Measurements from ENCODE around the gene PTTG1IP.

Gene PTTG1IP

GRCh38 chr21:44840771-44841170 is 32.7 kb downstream of the PTTG1IP start:
- Histone ChIP-seq H3K79me2 (ENCODE audit: insufficient read depth, low read length) (no peaks in the 10 kb centered on the region), H3K4me2 (ENCODE audit: insufficient read depth, low read length) (no peak overlapping the region), H3K27me3 (ENCODE audit: insufficient read depth, low read length, poor library complexity) (no peaks in the 10 kb centered on the region), H3K27ac (ENCODE audit: low read length) (no peak overlapping the region), H3K4me1 (ENCODE audit: insufficient read depth, low read length) (no peaks in the 10 kb centered on the region), H3K4me3 (ENCODE audit: low read depth in 1 of 2, low read length in 2 of 2) (no peak overlapping the region), H2AFZ (ENCODE audit: low read depth, low read length) (no peak overlapping the region), H4K20me1 (ENCODE audit: insufficient read depth, low read length) (no peaks in the 10 kb centered on the region; the same call in 1 of the 2 replicates), H3K36me3 (ENCODE audit: insufficient read depth, low read length) (no peaks in the 10 kb centered on the region), H3K9me3 (ENCODE audit: insufficient read depth, low read length, severe bottlenecking) (no peaks in the 10 kb centered on the region), H3K9ac (ENCODE audit: low read depth, low read length) (no peak overlapping the region)
- no peak for TF ChIP-seq EZH2 (IDR thresholded peaks at IDR 0.05; ENCODE audit: borderline replicate concordance, low read depth, low read length, severe bottlenecking)
- no peak for TF ChIP-seq CTCF (IDR thresholded peaks at IDR 0.05; ENCODE audit: borderline replicate concordance, extremely low read depth, low read length, poor library complexity, severe bottlenecking)
- DNase-seq (no peak), ATAC-seq (ENCODE audit: insufficient read depth, low read depth) (no peak)

DNA sequence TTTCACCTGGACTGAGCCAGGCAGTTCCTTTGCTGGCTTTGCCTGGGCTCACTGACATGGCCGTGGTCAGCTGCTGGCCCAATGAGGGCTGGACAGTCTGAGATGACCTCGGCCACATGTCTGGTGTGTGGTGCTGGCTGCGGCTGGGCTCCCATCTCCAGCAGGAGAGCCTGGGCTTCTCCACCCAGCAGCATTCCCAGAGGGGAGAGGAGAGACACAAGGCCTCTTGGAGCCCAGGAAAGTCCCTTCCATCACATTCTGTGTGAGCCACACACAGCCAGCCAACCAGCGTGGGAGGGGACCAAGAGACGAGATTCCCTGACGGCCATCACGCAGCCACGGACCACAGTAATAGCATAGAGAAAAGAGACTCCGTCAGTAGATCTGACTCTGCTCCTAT is 34.5 kb downstream of the PTTG1IP start:
- no peak for DNase-seq
- ATAC-seq (ENCODE audit: insufficient read depth, low read depth), result no peak
- Histone ChIP-seq H4K20me1 (ENCODE audit: insufficient read depth, low read length) (no peaks in the 10 kb centered on the region; the same call in 1 of the 2 replicates), H3K4me3 (ENCODE audit: low read depth in 1 of 2, low read length in 2 of 2) (no peak overlapping the region), H3K36me3 (ENCODE audit: insufficient read depth, low read length) (no peaks in the 10 kb centered on the region), H3K9me3 (ENCODE audit: insufficient read depth, low read length, severe bottlenecking) (no peaks in the 10 kb centered on the region), H3K4me2 (ENCODE audit: insufficient read depth, low read length) (no peak overlapping the region), H3K79me2 (ENCODE audit: insufficient read depth, low read length) (no peaks in the 10 kb centered on the region), H3K27ac (ENCODE audit: low read length) (no peak overlapping the region), H2AFZ (ENCODE audit: low read depth, low read length) (no peak overlapping the region), H3K27me3 (ENCODE audit: insufficient read depth, low read length, poor library complexity) (no peaks in the 10 kb centered on the region), H3K9ac (ENCODE audit: low read depth, low read length) (no peak overlapping the region), H3K4me1 (ENCODE audit: insufficient read depth, low read length) (no peaks in the 10 kb centered on the region)
- TF ChIP-seq CTCF (IDR thresholded peaks at IDR 0.05; ENCODE audit: borderline replicate concordance, extremely low read depth, low read length, poor library complexity, severe bottlenecking) (no peak), EZH2 (IDR thresholded peaks at IDR 0.05; ENCODE audit: borderline replicate concordance, low read depth, low read length, severe bottlenecking) (no peak)

DNA sequence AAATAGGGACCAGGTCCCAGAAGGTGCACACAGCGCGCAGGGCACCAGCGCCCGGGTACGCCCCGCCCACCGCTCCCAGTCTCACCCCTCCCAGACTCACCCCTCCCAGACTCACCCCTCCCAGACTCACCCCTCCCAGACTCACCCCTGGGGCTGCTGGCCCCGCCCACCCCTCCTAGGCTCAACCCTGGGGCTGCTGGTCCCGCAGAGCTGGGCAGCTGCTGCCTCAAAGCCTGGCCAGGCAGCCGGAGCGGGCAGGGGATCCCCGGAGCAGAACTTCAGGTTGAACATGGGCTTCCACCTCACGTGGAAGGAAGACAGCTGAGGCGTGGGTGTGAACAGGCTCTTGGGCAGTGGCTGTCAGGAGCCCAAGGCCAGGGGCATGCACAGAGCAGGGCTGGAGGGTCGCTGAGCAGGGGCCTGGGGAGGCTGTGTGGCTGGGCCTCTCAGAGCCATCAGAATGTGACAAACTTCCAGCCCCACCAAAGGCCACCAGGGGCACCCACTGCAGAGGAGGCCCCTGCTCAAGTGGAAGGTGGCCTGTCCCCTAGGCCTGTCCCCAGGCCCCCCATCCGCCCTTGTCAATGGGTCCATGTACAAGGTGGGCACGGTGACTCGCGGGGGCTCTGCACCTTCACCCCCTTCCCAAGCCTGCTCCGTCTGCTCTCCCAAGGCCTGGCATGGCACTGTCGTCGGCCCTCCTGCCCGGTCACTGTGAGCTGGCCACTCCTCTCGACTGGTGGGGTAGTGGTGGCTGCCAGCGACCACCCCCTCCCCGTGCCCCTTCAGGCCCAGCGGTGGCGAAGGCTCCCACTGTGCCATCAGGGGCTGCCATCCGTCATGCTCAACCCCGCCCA is 35.2 kb downstream of the PTTG1IP start:
- Histone ChIP-seq H3K4me1 (ENCODE audit: insufficient read depth, low read length) (no peaks in the 10 kb centered on the region), H3K4me2 (ENCODE audit: insufficient read depth, low read length) (no peak overlapping the region), H3K4me3 (ENCODE audit: low read depth in 1 of 2, low read length in 2 of 2) (no peak overlapping the region), H3K9ac (ENCODE audit: low read depth, low read length) (no peak overlapping the region), H3K27ac (ENCODE audit: low read length) (no peak overlapping the region), H3K27me3 (ENCODE audit: insufficient read depth, low read length, poor library complexity) (no peaks in the 10 kb centered on the region), H2AFZ (ENCODE audit: low read depth, low read length) (no peak overlapping the region), H3K36me3 (ENCODE audit: insufficient read depth, low read length) (no peaks in the 10 kb centered on the region), H4K20me1 (ENCODE audit: insufficient read depth, low read length) (no peaks in the 10 kb centered on the region; the same call in 1 of the 2 replicates), H3K79me2 (ENCODE audit: insufficient read depth, low read length) (no peaks in the 10 kb centered on the region), H3K9me3 (ENCODE audit: insufficient read depth, low read length, severe bottlenecking) (no peaks in the 10 kb centered on the region)
- TF ChIP-seq EZH2 (IDR thresholded peaks at IDR 0.05; ENCODE audit: borderline replicate concordance, low read depth, low read length, severe bottlenecking), result no peak
- no peak for TF ChIP-seq CTCF (IDR thresholded peaks at IDR 0.05; ENCODE audit: borderline replicate concordance, extremely low read depth, low read length, poor library complexity, severe bottlenecking)
- DNase-seq (no peak), ATAC-seq (ENCODE audit: insufficient read depth, low read depth) (no peak; the same call in 2 of the 3 replicates)
